ENCODE measurements around the gene TMEM41A. TPM values are rescaled to one million over a fixed set of nuclear protein-coding genes. Genes with fewer than 3 reads are reported as not detected.

Gene TMEM41A
- total RNA-seq (32.8 and 40.9 TPM in 2 replicates), polyA plus RNA-seq (73.7 and 107 TPM in 2 replicates)

DNA sequence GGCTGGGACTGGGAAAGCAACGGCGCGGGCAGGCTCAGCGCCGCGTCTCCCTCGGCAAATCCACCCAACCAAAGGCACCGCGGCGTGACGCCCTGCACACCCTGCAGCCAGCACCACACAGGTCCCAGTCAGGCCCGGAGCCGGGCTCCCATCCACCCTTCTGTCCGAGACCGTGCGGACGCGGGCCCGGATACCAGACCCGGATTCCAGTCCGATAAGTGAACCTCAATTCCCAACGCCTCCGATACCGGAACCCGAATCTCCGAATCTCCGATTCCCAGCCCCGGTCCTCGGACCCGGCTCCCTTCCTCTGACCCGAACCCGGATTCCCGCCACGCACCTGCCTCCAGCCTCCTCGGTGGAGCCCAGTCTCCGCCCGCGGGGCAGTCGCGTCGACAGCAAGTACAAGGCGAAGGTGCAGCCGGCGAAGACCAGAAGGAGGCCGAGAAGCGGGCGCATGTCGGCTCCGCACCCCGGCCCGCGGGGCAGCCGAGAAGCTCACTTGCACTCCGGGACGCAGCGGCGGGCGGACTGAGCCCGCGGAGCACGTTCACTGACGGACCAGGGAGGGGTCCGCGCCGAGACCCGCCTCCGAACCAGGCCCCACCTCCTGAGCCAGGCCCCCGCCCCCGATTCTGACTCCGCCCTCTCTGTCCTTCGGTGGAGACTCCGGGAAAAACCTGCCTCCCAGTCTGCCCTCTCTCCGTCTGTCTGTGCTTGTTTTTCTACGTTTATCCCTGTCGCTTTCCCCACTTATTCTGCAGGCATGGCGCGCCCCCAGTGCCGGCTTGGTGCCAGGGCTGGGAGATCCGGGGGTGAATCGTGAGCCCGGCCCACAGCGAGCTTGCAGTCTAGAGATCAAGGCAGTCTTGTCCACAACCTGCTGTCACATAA lies at the start of gene TMEM41A:
Gene TMEM41A (minus strand): TSS at position 533 of the 894 bp plus-strand sequence. CDS start 74 bp downstream, at position 459.
- Histone ChIP-seq H3K4me3 (peak within 1 kb of the TSS; percentile 74), H3K36me3 (peaks cover 22% of the 10 kb centered on the region), H3K9me3 (ENCODE audit: low read depth) (no peaks in the 10 kb centered on the region), H3K4me1 (ENCODE audit: low read depth) (peaks cover 26% of the 10 kb centered on the region), H3K27me3 (no peaks in the 10 kb centered on the region), H3K27ac (peak within 1 kb of the TSS; percentile 90)
- peak; percentile 95 for DNase-seq (ENCODE audit: low read depth in 1 of 2, low spot score in 1 of 2)
- no peak for TF ChIP-seq CTCF (IDR thresholded peaks at IDR 0.05; ENCODE audit: low read depth, low read length)

DNA sequence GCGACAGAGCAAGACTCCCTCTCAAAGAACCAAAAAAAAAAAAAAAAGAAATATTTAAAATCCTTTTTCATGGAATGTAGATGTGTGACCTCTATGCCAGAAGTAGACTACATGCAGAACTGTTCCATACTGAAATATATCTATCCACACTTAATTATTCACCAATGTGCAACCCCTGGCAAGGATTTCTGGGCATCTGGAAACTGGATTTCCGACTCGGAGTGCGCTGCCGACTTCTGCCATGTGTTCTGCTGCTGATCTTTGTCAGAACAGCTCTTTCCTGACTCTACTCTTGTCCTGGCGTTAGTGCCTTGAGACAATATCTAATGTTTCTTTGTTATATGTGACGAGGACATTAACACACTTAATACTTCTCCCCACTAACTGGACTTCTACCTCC lies 41.9 kb upstream of the TMEM41A start:
- TF ChIP-seq CTCF (IDR thresholded peaks at IDR 0.05; ENCODE audit: low read depth, low read length), result no peak
- no peak for DNase-seq (ENCODE audit: low read depth in 1 of 2, low spot score in 1 of 2)
- H3K9me3 ChIP-seq (ENCODE audit: low read depth), result no peaks in the 10 kb centered on the region
- H3K4me1 ChIP-seq (ENCODE audit: low read depth), result no peaks in the 10 kb centered on the region
- H3K27ac ChIP-seq, result no peak overlapping the region
- H3K27me3 ChIP-seq, result no peaks in the 10 kb centered on the region
- no peaks in the 10 kb centered on the region for H3K36me3 ChIP-seq
- no peak overlapping the region for H3K4me3 ChIP-seq

DNA sequence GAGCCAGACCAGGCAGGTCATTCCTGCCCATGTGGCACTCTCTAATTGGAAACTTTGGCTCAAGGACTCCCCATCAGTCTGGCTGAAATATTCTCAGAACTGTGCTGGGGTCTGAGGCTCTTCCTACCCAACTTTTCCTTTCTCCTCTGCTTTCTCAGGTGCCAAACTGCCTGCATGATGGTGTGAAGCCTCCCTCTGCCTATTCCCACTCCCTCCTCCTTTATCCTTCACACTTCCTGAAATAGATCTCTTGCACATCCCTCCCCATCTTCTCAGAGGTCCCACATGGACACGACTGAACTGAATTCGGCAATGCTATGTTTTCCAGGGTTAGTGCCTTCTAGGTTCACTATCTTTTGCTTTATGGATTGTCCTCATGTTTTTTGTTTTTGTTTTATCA lies 41.1 kb upstream of the TMEM41A start:
- H3K27ac ChIP-seq, result no peak overlapping the region
- no peaks in the 10 kb centered on the region for H3K36me3 ChIP-seq
- H3K4me3 ChIP-seq, result no peak overlapping the region
- no peaks in the 10 kb centered on the region for H3K9me3 ChIP-seq (ENCODE audit: low read depth)
- no peak for TF ChIP-seq CTCF (IDR thresholded peaks at IDR 0.05; ENCODE audit: low read depth, low read length)
- H3K4me1 ChIP-seq (ENCODE audit: low read depth), result no peaks in the 10 kb centered on the region
- H3K27me3 ChIP-seq, result no peaks in the 10 kb centered on the region
- DNase-seq (ENCODE audit: low read depth in 1 of 2, low spot score in 1 of 2), result no peak

DNA sequence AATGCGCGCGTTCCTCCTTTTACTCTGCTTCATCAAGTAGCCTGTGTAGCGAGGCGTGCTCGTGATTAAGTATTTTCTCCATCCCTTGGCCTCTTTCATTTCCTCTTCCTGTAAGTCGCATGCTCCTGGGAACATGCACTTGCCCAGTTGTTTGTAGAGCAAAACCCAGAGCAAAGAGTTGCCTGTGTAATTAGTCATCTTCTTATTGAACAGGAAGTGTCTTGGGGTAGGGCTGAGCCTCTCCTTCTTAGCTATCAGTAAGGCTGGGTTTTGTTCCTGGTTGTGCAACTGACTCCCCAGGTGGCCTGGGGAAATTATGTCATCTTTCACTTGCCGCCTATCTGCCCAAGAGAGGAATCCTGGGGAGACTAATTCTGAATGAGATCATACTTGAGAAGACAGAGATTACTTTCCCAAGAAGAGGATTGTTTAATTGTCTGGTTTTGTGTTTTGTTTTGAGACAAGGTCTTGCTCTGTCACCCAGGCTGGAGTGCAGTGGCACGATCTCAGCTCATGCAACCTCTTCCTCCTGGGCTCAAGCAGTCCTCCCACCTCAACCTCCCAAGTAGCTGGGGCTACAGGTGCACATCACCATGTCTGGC lies 38.6 kb upstream of the TMEM41A start:
- H3K4me3 ChIP-seq, result no peak overlapping the region
- H3K4me1 ChIP-seq (ENCODE audit: low read depth), result no peaks in the 10 kb centered on the region
- H3K36me3 ChIP-seq, result no peaks in the 10 kb centered on the region
- no peaks in the 10 kb centered on the region for H3K9me3 ChIP-seq (ENCODE audit: low read depth)
- H3K27me3 ChIP-seq, result no peaks in the 10 kb centered on the region
- TF ChIP-seq CTCF (IDR thresholded peaks at IDR 0.05; ENCODE audit: low read depth, low read length), result no peak
- H3K27ac ChIP-seq, result no peak overlapping the region
- DNase-seq (ENCODE audit: low read depth in 1 of 2, low spot score in 1 of 2), result peak in 1 of 2 donors; percentile 91

GRCh38 chr3:185534511-185534910 lies 35.7 kb upstream of the TMEM41A start:
- H3K27me3 ChIP-seq, result no peaks in the 10 kb centered on the region
- H3K4me3 ChIP-seq, result no peak overlapping the region
- H3K4me1 ChIP-seq (ENCODE audit: low read depth), result peaks cover 4% of the 10 kb centered on the region
- no peaks in the 10 kb centered on the region for H3K36me3 ChIP-seq
- no peak for TF ChIP-seq CTCF (IDR thresholded peaks at IDR 0.05; ENCODE audit: low read depth, low read length)
- no peaks in the 10 kb centered on the region for H3K9me3 ChIP-seq (ENCODE audit: low read depth)
- no peak overlapping the region for H3K27ac ChIP-seq
- peak in 1 of 2 donors; percentile 61 for DNase-seq (ENCODE audit: low read depth in 1 of 2, low spot score in 1 of 2)
